MCF 10A (cell line): ENCODE measurements around the gene WNT2. TPM values are rescaled to one million over a fixed set of nuclear protein-coding genes. Genes with fewer than 3 reads are reported as not detected.

Source experiments
- BruUV-seq: library from RNA; stranded (reverse); fragments of 400-500 nt; replicated peaks from 2 replicates; lab custom pipeline; 2021; lab: Mats Ljungman, UMichigan
- CTCF ChIA-PET: fragments of 300-600 bp; sonication (Branson Sonifier 250); formaldehyde crosslinking; extraction: SDS; loops from one replicate; lab custom pipeline; 2021; ENCODE audit warnings: antibody characterized with exemption, inconsistent platforms; lab: Yijun Ruan, JAX
- POLR2A ChIA-PET: fragments of 300-600, 350-650 bp; sonication (Branson Sonifier 250); formaldehyde crosslinking; extraction: SDS; loops from one replicate; lab custom pipeline; 2020; ENCODE audit warnings: antibody characterized with exemption, inconsistent platforms; lab: Yijun Ruan, JAX
- DNase-seq: peaks from one replicate; pipeline ENCODE4 v3.0.0-alpha.2; 2018; ENCODE audit not compliant: unreplicated experiment
- H3K27ac Mint-ChIP-seq: one replicate; pipeline ENCODE4 v1.8.0; 2022; ENCODE audit warnings: mild to moderate bottlenecking, low read depth, mixed read lengths; ENCODE audit not compliant: unreplicated experiment
- H3K27me3 Mint-ChIP-seq: one replicate; pipeline ENCODE4 v1.8.0; 2022; ENCODE audit warnings: mixed read lengths; ENCODE audit not compliant: insufficient read depth, unreplicated experiment
- H3K36me3 Mint-ChIP-seq: one replicate; pipeline ENCODE4 v1.8.0; 2022; ENCODE audit warnings: mild to moderate bottlenecking, moderate library complexity, mixed read lengths; ENCODE audit not compliant: insufficient read depth, unreplicated experiment
- H3K4me1 Mint-ChIP-seq: one replicate; pipeline ENCODE4 v1.8.0; 2022; ENCODE audit warnings: mixed read lengths; ENCODE audit not compliant: insufficient read depth, unreplicated experiment
- H3K4me3 Mint-ChIP-seq: one replicate; pipeline ENCODE4 v1.8.0; 2022; ENCODE audit warnings: mild to moderate bottlenecking, moderate library complexity, mixed read lengths; ENCODE audit not compliant: unreplicated experiment
- H3K9me3 Mint-ChIP-seq: one replicate; pipeline ENCODE4 v1.8.0; 2022; ENCODE audit warnings: mixed read lengths; ENCODE audit not compliant: unreplicated experiment
- intact Hi-C: fragments of 100-400 bp; cut with micrococcal nuclease; formaldehyde crosslinking; loops from 2 replicates; pipeline ENCODE4 v1.14.1; 2022
- total RNA-seq: library from RNA; stranded (reverse); gene quantifications from 2 replicates; pipeline ENCODE4 v1.2.3, GENCODE V29; 2022
- TF ChIP-seq, protein P1 (sequence below): fragments of 200-600 bp; IDR thresholded peaks from one replicate; pipeline ENCODE4 v1.8.0; 2022; ENCODE audit warnings: antibody characterized with exemption, mild to moderate bottlenecking; ENCODE audit not compliant: unreplicated experiment

The WNT2 gene
- total RNA-seq, 1 experiment from 2014 or later: not detected

DNA sequence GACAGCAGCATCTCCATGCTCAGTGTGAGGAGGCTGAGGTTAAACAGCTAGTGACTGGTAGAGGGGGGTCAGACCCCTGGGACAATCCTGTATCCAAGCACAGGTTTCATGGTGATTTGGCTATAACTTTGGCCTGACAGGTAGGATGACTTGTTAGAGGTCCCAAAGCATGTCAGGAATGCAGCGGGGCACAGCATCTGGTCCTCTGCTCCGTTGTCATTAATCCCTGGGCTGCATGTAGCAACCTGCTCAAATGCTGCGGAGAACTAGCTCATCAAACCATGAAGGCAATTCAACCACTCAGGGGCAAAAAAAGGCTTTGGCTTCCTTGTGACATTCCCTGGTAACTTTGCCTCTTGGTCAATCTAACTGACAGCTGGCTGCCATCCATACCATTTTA is 26.8 kb downstream of the WNT2 start:
- CTCF ChIA-PET: interaction anchor here (0.9 kb wide), 1 partner anchor 12 kb away, joined by 3 read pairs; no protein-coding TSS in a partner anchor
- no peaks in the 10 kb centered on the region for H3K36me3 Mint-ChIP-seq
- H3K27me3 Mint-ChIP-seq: no peaks in the 10 kb centered on the region
- DNase-seq: no peak
- H3K4me3 Mint-ChIP-seq: no peak overlapping the region
- no peaks in the 10 kb centered on the region for H3K4me1 Mint-ChIP-seq
- POLR2A ChIA-PET: no interaction called here
- TF ChIP-seq, protein P1, sequence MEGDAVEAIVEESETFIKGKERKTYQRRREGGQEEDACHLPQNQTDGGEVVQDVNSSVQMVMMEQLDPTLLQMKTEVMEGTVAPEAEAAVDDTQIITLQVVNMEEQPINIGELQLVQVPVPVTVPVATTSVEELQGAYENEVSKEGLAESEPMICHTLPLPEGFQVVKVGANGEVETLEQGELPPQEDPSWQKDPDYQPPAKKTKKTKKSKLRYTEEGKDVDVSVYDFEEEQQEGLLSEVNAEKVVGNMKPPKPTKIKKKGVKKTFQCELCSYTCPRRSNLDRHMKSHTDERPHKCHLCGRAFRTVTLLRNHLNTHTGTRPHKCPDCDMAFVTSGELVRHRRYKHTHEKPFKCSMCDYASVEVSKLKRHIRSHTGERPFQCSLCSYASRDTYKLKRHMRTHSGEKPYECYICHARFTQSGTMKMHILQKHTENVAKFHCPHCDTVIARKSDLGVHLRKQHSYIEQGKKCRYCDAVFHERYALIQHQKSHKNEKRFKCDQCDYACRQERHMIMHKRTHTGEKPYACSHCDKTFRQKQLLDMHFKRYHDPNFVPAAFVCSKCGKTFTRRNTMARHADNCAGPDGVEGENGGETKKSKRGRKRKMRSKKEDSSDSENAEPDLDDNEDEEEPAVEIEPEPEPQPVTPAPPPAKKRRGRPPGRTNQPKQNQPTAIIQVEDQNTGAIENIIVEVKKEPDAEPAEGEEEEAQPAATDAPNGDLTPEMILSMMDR: no peak
- BruUV-seq: no TSS peak
- H3K9me3 Mint-ChIP-seq: no peaks in the 10 kb centered on the region
- no peak overlapping the region for H3K27ac Mint-ChIP-seq
- intact Hi-C loops: no loop called here

DNA sequence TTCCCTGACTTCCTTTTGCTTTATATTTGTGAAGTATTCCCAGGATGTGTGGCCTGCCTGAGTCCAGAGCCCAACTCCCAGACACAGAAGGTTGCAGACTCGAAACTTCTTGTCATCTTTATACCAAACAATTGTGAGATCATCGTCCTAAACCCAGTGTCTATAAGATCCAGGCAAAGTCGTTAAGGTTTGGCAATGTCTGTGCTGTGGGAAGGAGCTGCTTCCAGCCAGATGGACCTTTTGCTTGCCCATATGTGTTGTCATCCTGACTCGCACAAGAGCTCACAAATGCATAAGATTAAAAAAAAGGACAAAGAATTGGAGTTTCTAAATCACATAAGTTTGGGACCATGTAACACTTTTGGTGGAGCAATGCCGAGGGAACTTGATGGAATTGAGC is 37.0 kb downstream of the WNT2 start:
- TF ChIP-seq, protein P1: no peak
- H3K27ac Mint-ChIP-seq: no peak overlapping the region
- ChIA-PET CTCF (no interaction called here), POLR2A (no interaction called here)
- intact Hi-C loops: no loop called here
- no peak overlapping the region for H3K4me3 Mint-ChIP-seq
- peaks cover 11% of the 10 kb centered on the region for H3K4me1 Mint-ChIP-seq
- DNase-seq: no peak
- no peaks in the 10 kb centered on the region for H3K36me3 Mint-ChIP-seq
- no TSS peak for BruUV-seq
- peaks cover 12% of the 10 kb centered on the region for H3K9me3 Mint-ChIP-seq
- no peaks in the 10 kb centered on the region for H3K27me3 Mint-ChIP-seq

DNA sequence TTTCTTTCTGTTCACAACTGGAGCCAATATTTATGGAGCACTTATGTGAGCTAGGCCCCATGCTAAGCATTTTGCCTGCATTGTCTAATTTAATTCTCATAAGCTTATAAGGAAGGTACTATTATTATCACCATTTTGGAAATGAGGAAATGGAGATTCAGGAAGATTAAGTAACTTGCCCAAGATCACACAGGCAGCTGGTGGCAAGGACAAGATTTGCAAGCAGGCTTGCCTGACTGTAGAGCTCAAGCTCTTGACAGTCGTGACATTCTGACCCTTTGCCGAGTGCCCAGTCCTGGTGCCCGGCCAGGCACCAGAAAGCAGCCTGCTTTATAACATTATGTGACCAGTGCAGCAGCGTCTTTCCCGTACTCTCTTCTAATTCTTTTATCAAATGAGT is 38.2 kb downstream of the WNT2 start:
- Mint-ChIP-seq H3K9me3 (peaks cover 12% of the 10 kb centered on the region), H3K27me3 (no peaks in the 10 kb centered on the region), H3K36me3 (no peaks in the 10 kb centered on the region), H3K4me3 (no peak overlapping the region), H3K27ac (no peak overlapping the region), H3K4me1 (peaks cover 14% of the 10 kb centered on the region)
- ChIA-PET POLR2A (interaction anchor here (0.6 kb wide), 1 partner anchor 10 kb away, joined by 3 read pairs; no protein-coding TSS in a partner anchor), CTCF (interaction anchor here (1.1 kb wide), 1 partner anchor 8 kb away, joined by 3 read pairs; no protein-coding TSS in a partner anchor)
- intact Hi-C loops: no loop called here
- no TSS peak for BruUV-seq
- TF ChIP-seq, protein P1: no peak
- no peak for DNase-seq

DNA sequence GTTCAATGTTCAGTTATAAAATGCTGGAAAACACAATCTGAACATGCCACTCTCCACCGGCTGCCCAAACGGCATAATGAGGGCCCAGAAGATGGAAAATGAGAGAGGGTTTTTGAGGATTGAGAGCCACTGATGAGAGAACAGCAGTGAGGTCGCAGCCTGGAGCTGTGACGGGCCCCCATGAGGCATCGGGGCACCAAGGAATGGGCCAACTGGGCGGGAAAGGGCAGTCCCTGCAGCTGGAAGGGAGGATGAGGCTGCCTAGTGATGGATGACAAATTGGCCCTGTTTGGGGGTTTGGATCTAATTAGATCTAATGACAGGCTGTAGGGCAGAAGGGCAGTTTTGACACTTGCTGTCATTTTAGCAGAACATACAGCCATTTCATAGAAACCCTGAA is 39.1 kb downstream of the WNT2 start:
- H3K4me3 Mint-ChIP-seq: no peak overlapping the region
- no peaks in the 10 kb centered on the region for H3K27me3 Mint-ChIP-seq
- DNase-seq: no peak
- no TSS peak for BruUV-seq
- no peaks in the 10 kb centered on the region for H3K36me3 Mint-ChIP-seq
- no peak overlapping the region for H3K27ac Mint-ChIP-seq
- POLR2A ChIA-PET: no interaction called here
- peaks cover 12% of the 10 kb centered on the region for H3K9me3 Mint-ChIP-seq
- intact Hi-C loops: no loop called here
- peaks cover 14% of the 10 kb centered on the region for H3K4me1 Mint-ChIP-seq
- TF ChIP-seq, protein P1: no peak
- CTCF ChIA-PET: interaction anchor here (0.6 kb wide), 1 partner anchor 300 kb away, joined by 3 read pairs; no protein-coding TSS in a partner anchor
